OCI-LY1 (cell line): ENCODE measurements around the gene B2M.

Experiments used
- CTCF ChIP-seq: fragments of 200-600 bp; sonication (generic), shearing (Covaris generic); IDR thresholded peaks from 2 replicates; pipeline ENCODE4 v1.5.1; 2017; ENCODE audit warnings: mild to moderate bottlenecking, antibody characterized with exemption, low read length, moderate library complexity, mixed read lengths
- EZH2 ChIP-seq: fragments of 200-600 bp; sonication (generic), shearing (Covaris generic); IDR thresholded peaks from 2 replicates; pipeline ENCODE4 v1.8.0; 2017; ENCODE audit warnings: borderline replicate concordance, mixed run types, mild to moderate bottlenecking, antibody characterized with exemption, low read length, moderate library complexity, mixed read lengths

- no peak for TF ChIP-seq EZH2
- TF ChIP-seq CTCF: no peak
Measured at GRCh38 chr15:44715142-44715796, 4.0 kb downstream of the B2M start.
